LoVo (cell line): ENCODE data around the gene BRD4.

Experiments used
- DNase-seq: peaks from one replicate; pipeline ENCODE4 v3.0.0-alpha.2; 2016; ENCODE audit warnings: low spot score

Gene BRD4

DNA sequence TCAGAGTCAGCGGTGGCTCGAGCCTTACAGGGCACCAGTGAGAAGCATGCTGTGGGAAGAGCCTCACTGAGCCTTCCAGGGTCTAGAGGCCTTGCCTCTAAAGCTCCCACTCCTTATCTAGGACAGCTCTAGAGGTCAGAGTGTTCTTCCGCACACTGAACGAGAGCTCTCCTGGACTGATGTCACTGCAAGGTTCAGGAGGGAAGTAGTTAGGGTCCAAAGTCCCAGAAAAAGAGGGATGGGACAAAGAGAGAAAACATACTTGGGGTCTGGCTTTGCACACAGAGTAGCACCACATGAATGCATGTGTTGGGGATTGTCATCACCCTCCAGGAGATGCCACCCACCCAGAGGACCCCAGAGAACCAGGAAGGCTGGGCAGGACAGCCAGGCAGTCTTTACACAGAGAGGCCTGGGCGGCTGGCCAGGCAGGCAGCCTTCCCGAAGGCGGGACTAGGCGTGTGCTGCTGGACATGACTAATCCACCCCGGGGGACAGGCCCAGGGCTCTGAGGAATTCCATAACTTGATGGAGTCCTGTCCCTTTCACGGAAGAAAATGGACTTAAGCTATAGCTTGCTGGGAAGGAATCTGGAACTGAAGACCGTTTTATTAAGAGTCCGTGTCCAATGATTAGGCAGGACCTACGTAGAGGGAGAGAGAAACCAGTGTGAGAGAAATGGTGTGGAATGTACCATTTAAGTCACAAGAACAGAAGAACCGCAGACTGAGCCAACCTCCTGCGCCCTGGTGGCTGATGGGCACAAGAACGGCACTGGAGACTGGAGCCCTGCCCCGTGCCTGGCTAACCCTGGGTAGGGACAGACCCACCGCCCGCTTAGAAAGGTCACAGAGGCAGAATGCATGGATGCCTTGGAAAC lies 83.5 kb downstream of the BRD4 start:
- peak; percentile 52 for DNase-seq

GRCh38 chr19:15248106-15248505 lies 84.2 kb downstream of the BRD4 start:
- no peak for DNase-seq

DNA sequence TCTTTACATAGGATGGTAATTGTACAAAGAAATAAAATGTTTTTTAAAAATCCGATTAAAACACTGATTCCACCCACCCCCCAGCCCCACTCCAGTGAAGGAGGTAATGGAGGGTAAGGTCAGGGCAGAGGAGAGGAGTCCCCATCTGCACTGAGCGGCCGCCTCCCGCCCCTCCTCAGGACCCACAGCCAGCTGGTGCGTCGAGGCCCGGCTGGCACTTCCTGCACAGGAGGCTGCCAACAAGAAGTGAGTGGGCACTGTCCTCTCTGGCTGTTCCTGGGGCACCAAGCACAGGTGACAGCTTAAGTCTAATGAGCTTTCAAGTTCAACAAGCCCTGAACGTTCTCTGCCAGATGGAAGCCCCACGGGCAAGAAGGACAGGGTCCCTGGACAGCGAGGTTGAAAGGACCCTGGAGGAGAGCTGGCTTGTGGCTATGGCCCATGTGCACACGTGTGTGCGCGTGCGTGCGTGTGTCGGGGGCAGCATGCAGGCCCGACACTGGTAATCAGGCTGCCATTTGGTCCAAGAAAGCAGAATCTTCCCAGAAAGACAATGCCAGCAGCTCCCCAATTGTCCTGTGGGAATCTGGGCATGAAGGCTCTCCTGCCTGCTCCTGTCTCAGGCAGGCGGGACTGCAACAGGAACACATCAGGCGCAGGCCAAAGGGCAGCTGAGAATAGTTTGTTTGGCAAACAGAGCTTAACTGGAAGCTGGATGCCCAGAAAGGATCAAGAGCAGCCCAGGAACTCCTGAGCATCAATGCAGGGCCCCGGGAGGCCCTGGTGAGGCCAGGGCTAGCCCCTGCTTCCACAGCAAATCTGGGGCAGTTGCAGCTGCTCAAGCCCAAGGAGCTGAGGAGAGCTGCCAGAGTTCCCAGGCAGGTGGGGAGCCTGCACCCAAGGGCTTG lies 85.0 kb downstream of the BRD4 start:
- DNase-seq: no peak

DNA sequence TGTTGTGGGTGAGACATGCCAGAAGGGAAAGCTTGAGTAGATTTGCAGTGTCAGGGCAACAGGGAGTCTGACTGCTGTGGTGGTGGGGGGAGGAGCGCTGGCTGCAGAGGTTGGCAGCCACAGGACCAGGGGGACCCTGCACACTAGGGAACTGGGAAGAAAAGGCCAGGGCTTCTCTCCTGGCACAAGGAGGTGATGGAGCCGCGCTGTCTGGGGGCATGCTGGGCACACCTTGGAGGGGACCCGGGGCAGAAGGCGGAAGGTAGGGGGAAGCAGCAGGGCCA lies 86.2 kb downstream of the BRD4 start:
- no peak for DNase-seq

DNA sequence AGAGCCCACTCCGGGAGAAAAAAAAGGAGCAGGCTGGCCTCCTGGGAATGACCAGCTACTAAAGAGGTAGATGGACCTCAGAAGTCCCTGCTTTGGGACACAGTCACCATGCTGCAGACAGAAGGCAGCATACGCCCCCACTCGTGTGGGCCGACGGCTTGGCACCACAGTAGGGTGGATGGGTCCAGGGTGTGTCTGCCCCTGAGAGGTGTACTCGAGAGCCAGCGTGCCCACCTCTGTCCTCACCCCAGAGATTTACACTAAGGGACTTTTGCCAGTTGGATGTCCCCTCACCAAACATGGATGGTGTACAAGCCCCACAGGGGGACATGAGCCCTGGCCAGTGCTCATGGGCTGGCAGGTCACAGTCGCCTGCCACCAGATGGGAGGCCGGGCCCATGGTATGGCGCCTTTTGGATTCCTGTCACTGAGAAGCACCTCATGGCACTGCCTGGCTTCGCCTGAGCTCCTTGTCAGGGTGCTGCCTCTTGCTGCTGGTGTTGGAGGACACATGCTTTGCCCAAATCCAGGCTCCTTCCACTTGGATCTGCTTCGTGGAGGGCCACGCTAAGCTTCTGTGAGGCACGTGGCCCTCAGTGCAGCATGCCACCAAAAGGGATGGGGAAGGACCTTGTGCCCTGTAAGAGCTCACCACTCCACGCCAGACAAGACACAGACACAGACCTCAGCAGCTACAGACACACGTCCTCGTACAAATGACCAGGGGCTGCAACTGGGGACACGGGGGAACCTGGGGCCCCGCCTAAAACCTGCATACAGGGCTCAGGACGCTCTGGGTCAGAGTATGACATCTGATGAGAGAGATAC lies 86.8 kb downstream of the BRD4 start:
- DNase-seq: no peak

GRCh38 chr19:15244808-15245207 lies 87.5 kb downstream of the BRD4 start:
- DNase-seq: no peak

DNA sequence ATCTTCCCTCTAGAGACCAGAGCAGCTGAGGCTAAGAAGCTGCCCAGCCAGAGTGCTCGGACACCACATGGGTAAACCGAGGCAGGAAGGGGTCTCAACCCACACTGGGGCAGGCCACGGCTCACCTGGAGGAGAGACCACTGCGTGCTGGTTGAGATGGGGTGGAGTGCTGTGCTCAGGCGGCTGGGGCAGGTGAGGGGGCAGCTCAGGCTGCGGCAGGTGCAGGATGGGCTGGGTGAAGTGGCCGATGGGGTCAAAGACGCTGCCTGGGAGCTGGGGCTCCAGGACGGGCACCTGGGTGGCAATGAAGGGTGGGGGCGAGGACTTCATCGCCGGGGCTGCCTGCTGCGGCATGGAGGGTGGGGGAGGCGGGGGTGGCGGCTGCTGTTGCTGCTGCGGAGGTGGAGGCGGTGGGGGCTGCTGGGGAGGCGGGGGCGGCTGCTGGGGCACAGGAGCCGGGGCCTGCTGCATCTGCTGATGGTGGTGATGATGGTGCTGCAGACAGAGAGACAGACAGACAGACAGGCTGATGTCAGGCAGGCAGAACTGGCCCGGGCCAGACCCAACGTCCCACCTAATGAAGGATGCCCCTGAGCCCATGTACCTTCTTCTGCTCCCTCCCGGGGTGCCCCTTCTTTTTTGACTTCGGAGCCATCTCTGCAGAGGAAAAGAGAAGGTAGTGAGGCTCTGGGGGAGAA lies 88.1 kb downstream of the BRD4 start:
- no peak for DNase-seq

DNA sequence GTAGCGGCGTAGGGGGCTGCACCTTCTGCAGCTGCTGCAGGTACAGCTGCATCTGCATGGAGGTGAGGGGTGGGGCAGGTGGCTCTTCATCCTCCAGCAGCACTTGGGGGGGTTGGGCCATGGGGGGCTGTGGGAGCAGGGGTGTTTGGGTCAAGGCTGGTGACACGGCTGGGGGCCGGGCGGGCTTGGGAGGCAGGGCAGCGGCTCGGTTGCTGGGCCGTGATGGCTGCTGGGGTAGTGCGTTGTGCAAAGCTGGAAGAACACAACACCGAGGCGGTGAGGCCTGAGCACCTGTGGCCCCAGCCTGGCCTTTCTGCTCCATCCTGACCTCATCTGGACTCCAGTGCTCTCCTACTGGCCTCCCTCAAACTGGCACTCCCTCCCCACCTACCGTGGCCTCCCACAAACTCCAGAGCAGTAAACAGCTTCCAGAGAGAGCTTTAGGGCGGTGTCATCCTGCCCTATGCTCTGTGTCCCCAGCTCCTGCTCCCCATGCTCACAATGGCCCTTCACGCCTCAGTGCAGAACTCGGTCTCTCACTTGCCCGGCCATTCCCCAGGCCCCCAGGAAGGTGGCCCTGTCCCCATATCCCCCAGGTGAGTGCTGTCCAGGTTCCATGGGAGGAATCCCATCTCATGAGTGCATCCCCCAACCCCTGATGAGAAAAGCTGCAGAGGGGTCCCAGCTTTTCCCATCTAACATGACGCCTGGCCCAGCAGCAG lies 88.9 kb downstream of the BRD4 start:
- no peak for DNase-seq

DNA sequence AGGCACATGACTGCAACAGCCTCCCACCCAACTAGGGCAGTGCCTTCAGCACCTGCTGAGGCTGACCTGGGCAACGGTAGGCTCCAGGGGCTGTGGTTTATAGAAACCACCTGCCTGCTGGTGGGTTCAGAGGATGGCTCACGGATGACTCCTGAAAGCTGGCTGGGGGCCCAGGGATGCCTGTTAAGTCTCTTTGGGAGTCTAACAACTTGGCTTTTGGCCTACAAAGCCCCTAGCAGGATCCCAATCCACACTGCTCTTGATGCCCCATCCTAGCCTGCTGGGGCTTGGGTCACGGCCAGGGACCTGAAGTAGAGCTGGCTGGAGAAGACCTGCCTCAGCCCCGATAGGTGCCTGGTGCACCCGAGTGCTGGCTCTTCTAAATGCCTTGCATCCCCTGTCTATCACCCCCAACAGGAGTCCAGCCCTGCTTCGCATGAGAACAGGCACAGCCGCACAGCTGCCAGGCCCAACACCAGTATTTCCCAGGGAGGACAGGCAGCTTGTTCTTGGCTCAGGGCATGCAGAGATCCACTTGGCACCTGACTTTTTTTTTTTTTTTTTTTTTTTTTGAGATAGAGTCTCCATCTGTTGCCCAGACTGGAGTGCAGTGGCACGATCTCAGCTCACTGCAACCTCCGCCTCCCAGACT lies 91.0 kb downstream of the BRD4 start:
- no peak for DNase-seq

GRCh38 chr19:15240515-15240914 lies 91.8 kb downstream of the BRD4 start:
- DNase-seq: no peak

GRCh38 chr19:15239337-15239949 lies 92.9 kb downstream of the BRD4 start:
- DNase-seq: no peak

GRCh38 chr19:15238639-15239155 lies 93.6 kb downstream of the BRD4 start:
- no peak for DNase-seq

DNA sequence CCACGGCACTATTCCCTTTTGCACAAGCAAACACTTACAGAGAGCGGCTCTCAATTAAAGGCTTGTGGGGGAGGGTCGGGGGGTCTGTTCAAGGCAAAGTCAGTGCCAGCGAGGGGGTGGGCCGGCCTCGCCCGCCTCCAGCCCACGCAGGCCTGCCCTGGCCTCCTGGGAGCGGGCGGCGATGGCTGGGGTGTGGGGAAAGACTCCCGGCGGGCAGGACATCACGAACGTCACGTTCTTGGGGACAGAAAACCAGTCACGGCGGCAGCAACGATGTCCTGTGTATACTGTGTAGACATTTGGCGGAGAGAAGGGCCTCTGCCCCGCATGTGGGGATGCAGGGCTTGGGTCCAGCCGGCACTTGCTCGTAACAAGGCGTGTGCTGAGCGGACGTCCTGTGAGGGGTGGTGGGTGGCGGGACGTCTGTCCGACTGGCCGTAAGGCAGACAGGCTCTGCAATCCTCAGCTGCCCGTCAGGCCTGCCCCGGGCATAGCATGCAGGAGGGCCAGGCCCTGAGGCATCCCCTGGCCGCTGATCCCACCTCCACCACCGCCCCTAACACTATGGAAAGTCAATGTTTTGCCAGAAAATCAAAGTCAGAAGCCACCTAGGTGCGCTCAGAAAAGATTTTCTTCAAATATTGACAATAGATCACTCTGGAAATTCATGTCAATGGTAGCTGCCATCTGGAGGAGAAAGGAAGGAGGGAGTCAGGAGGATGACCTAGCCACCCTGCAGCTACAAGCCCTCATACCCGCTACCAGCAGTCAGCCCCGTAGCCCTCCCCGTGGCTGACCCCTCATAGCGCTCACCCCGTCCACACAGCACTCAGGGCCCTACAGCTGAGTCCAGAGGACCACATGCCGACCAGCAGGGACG lies 94.3 kb downstream of the BRD4 start:
- no peak for DNase-seq

GRCh38 chr19:15236886-15237285 lies 95.5 kb downstream of the BRD4 start:
- no peak for DNase-seq

- no peak for DNase-seq
These were observed 96.6 kb downstream of the BRD4 start for GRCh38 chr19:15235781-15236180.

- no peak for DNase-seq
These were observed 97.8 kb downstream of the BRD4 start for GRCh38 chr19:15234431-15235130.

GRCh38 chr19:15231271-15231670 lies 101.1 kb downstream of the BRD4 start:
- no peak for DNase-seq

DNA sequence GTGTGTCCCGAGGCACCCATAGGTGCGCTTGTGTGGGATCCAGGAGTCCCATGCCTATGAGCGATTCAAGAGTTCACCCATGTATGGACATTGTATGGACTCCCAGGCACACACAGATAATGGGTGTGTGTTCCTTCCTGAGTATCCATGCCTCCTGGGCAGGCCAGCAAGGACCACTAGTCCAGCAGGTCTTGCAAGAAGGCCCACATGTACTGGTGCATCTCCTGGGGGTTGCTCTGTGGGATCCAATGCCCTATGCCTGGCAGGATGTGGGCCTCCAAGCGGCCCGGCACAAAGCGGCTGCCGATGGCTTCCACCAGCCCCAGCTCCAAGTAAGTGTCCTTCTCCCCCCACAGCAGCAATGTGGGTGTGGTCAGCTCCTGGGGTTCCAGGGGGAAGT lies 105.1 kb downstream of the BRD4 start:
- no peak for DNase-seq
